DOHH2 (cell line): ENCODE results near the gene VANGL1.

Experiments used
- EZH2phosphoT487 ChIP-seq: fragments of 200-600 bp; sonication (generic); IDR thresholded peaks from 2 replicates; pipeline ENCODE4 v1.6.1; 2017; ENCODE audit warnings: borderline replicate concordance, mild to moderate bottlenecking, antibody characterized with exemption, low read length, moderate library complexity, mixed read lengths
- TF ChIP-seq, protein P1 (sequence below): fragments of 200-600 bp; sonication (generic); IDR thresholded peaks from one replicate; pipeline ENCODE4 v1.5.1; 2014; ENCODE audit warnings: antibody characterized with exemption, mild to moderate bottlenecking, low read depth, low read length; ENCODE audit not compliant: poor library complexity, severe bottlenecking

- TF ChIP-seq, protein P1, sequence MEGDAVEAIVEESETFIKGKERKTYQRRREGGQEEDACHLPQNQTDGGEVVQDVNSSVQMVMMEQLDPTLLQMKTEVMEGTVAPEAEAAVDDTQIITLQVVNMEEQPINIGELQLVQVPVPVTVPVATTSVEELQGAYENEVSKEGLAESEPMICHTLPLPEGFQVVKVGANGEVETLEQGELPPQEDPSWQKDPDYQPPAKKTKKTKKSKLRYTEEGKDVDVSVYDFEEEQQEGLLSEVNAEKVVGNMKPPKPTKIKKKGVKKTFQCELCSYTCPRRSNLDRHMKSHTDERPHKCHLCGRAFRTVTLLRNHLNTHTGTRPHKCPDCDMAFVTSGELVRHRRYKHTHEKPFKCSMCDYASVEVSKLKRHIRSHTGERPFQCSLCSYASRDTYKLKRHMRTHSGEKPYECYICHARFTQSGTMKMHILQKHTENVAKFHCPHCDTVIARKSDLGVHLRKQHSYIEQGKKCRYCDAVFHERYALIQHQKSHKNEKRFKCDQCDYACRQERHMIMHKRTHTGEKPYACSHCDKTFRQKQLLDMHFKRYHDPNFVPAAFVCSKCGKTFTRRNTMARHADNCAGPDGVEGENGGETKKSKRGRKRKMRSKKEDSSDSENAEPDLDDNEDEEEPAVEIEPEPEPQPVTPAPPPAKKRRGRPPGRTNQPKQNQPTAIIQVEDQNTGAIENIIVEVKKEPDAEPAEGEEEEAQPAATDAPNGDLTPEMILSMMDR, result no peak
- no peak for TF ChIP-seq EZH2phosphoT487
Observed at GRCh38 chr1:115649964-115650363, 8.2 kb downstream of the VANGL1 start.
